Epithelial cell of esophagus (primary cell): ENCODE data around the gene RERE.

Experiments
- DNase-seq: peaks from one replicate; pipeline ENCODE4 v3.0.0; 2010; ENCODE audit warnings: low read depth
- H3K4me3 ChIP-seq: 2 replicates; pipeline ENCODE4 v1.5.1; 2011; ENCODE audit warnings: mild to moderate bottlenecking, low read length, control low read depth
- TF ChIP-seq, protein P1 (sequence below): IDR thresholded peaks from 2 replicates; pipeline ENCODE4 v1.5.1; 2011; ENCODE audit warnings: low read depth, mild to moderate bottlenecking, low read length, control low read depth, inconsistent platforms; ENCODE audit not compliant: insufficient read depth; ENCODE audit errors: missing control alignments

Gene RERE

DNA sequence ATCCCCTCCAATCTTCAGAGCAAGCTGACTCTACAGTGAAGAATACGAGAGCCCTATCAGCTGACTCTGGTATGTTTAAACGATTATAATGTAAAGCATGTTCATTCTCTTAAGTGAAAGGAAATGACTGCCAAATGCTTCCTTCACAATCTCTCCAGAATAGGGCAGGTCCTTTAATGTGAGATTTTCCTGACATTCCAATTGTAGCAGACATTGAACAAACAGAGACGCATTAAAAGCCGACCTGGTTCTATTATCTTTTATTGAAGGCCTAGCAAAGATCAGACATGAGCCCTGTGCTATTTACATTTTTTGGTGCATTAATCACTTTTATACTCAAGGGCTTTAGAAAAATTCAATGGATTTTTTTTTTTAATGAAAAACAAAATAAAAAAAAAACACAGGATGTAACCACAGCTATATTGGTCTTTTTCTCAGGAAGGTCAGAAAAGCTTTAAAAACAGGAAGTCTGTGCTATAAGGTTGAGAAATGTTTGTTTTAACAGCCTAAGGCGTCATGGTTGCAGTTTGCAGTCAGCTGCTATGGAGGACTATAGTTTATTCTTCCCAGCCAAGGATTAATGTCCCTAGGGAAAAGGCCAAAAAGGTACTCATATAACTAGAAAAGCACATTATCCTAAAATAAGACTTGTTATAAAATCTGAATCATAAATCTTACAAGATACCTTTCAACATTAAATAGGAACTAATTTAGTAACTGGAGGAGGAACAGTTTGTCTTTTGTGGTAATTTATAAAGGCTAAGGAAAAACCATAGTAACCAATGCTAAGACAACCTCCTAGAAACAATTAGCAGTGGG lies 104.8 kb downstream of the RERE start:
- peak; percentile 71 for DNase-seq
- TF ChIP-seq, protein P1, sequence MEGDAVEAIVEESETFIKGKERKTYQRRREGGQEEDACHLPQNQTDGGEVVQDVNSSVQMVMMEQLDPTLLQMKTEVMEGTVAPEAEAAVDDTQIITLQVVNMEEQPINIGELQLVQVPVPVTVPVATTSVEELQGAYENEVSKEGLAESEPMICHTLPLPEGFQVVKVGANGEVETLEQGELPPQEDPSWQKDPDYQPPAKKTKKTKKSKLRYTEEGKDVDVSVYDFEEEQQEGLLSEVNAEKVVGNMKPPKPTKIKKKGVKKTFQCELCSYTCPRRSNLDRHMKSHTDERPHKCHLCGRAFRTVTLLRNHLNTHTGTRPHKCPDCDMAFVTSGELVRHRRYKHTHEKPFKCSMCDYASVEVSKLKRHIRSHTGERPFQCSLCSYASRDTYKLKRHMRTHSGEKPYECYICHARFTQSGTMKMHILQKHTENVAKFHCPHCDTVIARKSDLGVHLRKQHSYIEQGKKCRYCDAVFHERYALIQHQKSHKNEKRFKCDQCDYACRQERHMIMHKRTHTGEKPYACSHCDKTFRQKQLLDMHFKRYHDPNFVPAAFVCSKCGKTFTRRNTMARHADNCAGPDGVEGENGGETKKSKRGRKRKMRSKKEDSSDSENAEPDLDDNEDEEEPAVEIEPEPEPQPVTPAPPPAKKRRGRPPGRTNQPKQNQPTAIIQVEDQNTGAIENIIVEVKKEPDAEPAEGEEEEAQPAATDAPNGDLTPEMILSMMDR: no peak
- no peak overlapping the region for H3K4me3 ChIP-seq

DNA sequence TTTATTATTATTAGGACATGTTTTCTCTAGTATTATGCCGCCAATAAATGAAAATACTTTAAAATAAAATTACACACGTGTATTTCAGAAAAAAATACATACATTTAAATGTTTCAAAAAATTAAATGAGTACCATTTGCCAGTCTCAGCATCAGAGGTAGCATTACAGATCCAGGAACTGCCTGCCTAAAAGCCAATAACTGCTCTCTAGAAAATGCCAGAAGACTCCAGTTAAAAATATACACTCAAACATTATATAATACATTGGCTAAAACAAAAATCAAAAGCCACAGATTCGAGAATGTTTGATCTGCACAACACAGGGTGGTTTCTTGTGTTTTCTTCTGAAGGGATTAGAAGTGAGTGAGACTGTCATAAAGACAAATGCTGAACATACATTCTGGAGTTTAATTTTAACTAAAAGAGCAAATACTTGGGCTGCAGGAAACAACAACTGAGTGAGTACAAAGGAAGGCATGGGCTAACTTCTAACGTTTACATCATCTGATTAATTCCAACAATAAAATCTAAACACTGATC lies 105.5 kb downstream of the RERE start:
- TF ChIP-seq, protein P1: no peak
- no peak for DNase-seq
- H3K4me3 ChIP-seq: no peak overlapping the region

DNA sequence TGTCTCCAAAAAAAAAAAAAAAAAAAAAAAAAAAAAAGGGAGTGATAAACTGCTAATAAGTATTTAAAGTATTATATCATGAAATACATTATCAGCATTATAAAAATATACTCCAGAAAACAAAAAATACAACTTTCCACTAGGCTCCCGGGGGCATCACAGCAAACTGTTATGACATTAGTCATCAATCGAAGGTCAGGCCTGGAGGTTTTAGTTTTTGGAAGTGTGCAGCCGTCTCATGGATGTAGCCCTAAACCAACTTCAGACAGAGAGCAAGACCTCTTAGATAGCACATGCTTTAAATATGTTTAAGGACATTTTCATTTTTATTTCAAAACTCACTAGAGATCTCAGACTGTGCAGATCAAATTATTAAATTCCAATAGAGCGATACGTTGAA lies 106.3 kb downstream of the RERE start:
- no peak for DNase-seq
- no peak overlapping the region for H3K4me3 ChIP-seq
- TF ChIP-seq, protein P1: no peak

DNA sequence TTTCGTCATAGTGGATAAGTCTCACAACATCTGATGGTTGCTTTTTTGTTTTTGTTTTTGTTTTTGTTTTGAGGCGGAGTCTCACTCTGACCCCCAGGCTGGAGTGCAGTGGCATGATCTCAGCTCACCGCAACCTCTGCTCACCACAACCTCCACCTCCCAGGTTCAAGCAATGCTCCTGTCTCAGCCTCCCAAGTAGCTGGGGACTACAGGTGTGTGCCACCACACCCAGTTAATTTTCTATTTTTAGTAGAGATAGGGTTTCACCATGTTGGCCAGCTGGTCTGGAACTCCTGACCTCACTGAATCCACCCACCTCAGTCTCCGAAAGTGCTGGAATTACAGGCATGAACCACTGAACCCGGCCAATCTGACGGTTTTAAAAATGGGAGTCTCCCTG lies 109.2 kb downstream of the RERE start:
- no peak overlapping the region for H3K4me3 ChIP-seq
- DNase-seq: no peak
- TF ChIP-seq, protein P1: no peak

DNA sequence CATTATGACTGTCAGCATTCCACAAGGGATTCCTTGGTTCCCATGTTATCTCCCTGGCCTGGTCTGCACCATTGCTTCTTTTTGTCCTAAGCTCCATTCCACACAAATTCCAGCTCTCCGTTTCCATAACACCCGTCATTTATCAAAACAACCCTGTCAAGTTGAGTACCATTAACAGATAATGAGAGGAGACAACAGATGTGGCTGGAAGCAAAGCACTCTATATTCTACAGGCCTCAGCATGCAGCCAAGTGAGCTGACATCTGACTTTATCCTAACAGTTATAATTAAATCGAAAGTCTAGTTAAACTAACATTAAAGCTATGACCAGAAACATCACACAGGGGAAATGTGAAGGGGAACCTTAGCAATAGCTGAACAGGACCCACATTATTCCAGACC lies 110.4 kb downstream of the RERE start:
- TF ChIP-seq, protein P1: no peak
- no peak overlapping the region for H3K4me3 ChIP-seq
- DNase-seq: peak; percentile 21

DNA sequence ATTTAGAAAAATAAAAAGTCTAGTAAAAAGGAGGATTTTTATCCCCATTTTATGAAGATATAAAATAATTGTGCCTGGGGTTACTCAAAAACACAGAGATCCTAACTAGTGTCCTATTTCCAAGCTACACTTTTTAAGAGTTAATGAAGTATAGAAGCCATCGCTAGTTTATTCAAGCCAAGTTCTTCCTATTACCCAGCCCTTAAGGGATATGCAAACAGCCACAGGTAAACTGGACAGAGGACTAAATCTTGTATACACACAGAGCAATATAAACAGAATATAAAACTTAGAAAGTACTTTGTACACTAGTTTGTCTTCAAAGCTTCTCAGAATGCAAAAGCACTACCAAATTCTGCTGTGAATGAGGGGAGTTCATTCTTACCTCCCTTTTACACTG lies 111.1 kb downstream of the RERE start:
- TF ChIP-seq, protein P1: no peak

More for the DNA sequence above, 111.1 kb downstream of the RERE start:
- no peak for DNase-seq
- no peak overlapping the region for H3K4me3 ChIP-seq
